Measurements from ENCODE around the gene CLDN20.

DNA sequence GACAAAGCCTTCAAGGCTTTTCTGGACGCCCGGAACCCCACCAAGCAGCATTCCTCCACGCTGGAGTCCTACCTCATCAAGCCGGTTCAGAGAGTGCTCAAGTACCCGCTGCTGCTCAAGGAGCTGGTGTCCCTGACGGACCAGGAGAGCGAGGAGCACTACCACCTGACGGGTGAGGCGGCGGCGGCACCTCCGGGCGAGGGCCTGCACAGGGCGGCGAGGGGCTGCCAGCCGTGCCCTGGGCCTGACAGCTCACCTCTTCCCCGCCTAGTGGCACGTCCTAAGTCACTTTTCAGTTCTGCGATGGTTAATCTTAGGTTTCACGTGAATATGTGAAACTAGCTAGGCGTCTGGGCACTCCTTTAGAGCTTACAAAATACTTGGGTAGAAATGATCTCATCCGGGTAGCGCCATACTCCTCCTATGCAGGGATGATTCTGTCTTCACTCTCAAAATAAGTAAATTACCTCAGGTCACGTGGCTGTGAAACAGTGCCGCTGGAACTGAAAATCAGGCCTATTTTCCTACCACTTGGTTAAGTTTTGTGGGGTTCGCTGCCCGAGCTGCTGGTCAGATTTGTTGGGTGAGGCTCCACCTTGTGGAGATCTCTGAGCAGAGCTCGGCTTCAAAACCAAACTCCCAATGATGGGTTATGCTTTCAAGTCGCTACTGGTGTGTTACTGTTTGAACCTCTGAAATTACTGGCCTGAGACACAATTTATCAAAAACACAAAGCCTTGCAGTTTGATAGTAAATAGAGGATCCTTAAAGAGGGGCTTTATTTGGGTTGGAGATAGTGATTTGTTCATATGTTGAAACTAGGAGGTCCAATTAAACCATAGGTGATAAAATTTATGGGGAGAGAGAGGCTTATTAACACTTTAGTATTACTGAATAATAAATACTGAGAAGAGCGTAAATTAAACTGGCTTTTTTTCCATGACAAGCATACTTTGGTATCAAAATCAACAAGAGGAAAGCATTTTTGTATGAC lies 15.5 kb upstream of the CLDN20 start:
- TF ChIP-seq, protein P1, sequence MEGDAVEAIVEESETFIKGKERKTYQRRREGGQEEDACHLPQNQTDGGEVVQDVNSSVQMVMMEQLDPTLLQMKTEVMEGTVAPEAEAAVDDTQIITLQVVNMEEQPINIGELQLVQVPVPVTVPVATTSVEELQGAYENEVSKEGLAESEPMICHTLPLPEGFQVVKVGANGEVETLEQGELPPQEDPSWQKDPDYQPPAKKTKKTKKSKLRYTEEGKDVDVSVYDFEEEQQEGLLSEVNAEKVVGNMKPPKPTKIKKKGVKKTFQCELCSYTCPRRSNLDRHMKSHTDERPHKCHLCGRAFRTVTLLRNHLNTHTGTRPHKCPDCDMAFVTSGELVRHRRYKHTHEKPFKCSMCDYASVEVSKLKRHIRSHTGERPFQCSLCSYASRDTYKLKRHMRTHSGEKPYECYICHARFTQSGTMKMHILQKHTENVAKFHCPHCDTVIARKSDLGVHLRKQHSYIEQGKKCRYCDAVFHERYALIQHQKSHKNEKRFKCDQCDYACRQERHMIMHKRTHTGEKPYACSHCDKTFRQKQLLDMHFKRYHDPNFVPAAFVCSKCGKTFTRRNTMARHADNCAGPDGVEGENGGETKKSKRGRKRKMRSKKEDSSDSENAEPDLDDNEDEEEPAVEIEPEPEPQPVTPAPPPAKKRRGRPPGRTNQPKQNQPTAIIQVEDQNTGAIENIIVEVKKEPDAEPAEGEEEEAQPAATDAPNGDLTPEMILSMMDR (IDR thresholded peaks at IDR 0.05; ENCODE audit: extremely low read depth in 1 of 2, insufficient read depth in 1 of 2, low read depth in 1 of 2, low read length in 2 of 2) = peak; percentile 71 to 74
- no peak for TF ChIP-seq FOS (IDR thresholded peaks at IDR 0.05; ENCODE audit: borderline replicate concordance, insufficient read depth, low read length)
- TF ChIP-seq POLR2A (IDR thresholded peaks at IDR 0.05; ENCODE audit: low read depth, low read length) = no peak
- TF ChIP-seq GATA2 (IDR thresholded peaks at IDR 0.05; ENCODE audit: insufficient read depth, insufficient read length, low read depth, low read length) = no peak
- TF ChIP-seq POLR2AphosphoS5 (IDR thresholded peaks at IDR 0.05; ENCODE audit: insufficient read depth, low read depth, low read length) = no peak

All from endothelial cell of umbilical vein (primary cell).